Heart right ventricle (tissue), 16 donors: ENCODE measurements around the gene ALAD. TPM values are rescaled to one million over a fixed set of nuclear protein-coding genes. Genes with fewer than 3 reads are reported as not detected.
"Not testable (repeated sequence)": the region's sequence is repeated elsewhere in the genome, so short reads cannot be mapped to it uniquely, and the experiment has no call there.

ENCODE experiments used
- ATAC-seq, 8 donors: fragments of 200-7000 bp; cut with Tn5 transposase; one replicate each; pipeline ENCODE4 v1.9.1; 2020; ENCODE audit warnings: mild to moderate bottlenecking in 8 of 8, moderate library complexity in 8 of 8, moderate number of reproducible peaks in 1 of 8
- DNase-seq, 2 donors: peaks; one replicate each; pipeline ENCODE4 v3.0.0-alpha.2; 2020
- H3K27ac ChIP-seq, 10 donors: fragments of 200-600 bp; sonication (generic) in 2 of 10; one replicate each; pipeline versions ENCODE4 v1.5.0 to v1.8.0; 2020 to 2022; ENCODE audit warnings: mild to moderate bottlenecking in 3 of 10
- H3K27me3 ChIP-seq, 7 donors: fragments of 200-600 bp; one replicate each; pipeline ENCODE4 v1.8.0; 2021 to 2022; ENCODE audit warnings: mild to moderate bottlenecking in 2 of 7
- H3K36me3 ChIP-seq, 9 donors: fragments of 200-600 bp; sonication (generic) in 1 of 9; one replicate each; pipeline versions ENCODE4 v1.5.0 to v1.8.0; 2020 to 2022; ENCODE audit warnings: mild to moderate bottlenecking in 2 of 9
- H3K4me1 ChIP-seq, 9 donors: fragments of 200-600 bp; sonication (generic) in 1 of 9; one replicate each; pipeline versions ENCODE4 v1.5.0 to v1.8.0; 2020 to 2022; ENCODE audit warnings: mild to moderate bottlenecking in 4 of 9
- H3K4me3 ChIP-seq, 10 donors: fragments of 200-600 bp; sonication (generic) in 2 of 10; one replicate each; pipeline versions ENCODE4 v1.5.0 to v1.8.0; 2020 to 2022; ENCODE audit warnings: mild to moderate bottlenecking in 7 of 10, moderate library complexity in 2 of 10
- H3K9me3 ChIP-seq, 11 donors: fragments of 200-600 bp in 10 of 11; sonication (generic) in 2 of 11; one replicate each; pipeline versions ENCODE4 v1.5.0 to v1.8.0; 2013 to 2022; ENCODE audit warnings: mild to moderate bottlenecking in 2 of 11, control low read depth in 1 of 11, moderate library complexity in 1 of 11
- CTCF ChIP-seq, 9 donors: fragments of 200-600 bp; sonication (generic) in 2 of 9; IDR thresholded peaks; one replicate each; pipeline versions ENCODE4 v1.5.0 to v1.8.0; 2021 to 2022; ENCODE audit warnings: antibody characterized with exemption in 9 of 9, mild to moderate bottlenecking in 5 of 9, moderate library complexity in 1 of 9
- WGBS, 2 donors: extraction: QIAGEN DNeasy Blood & Tissue Kit; methylation state at CpG; one replicate each; pipeline ENCODE4 v1.1.7; 2013; ENCODE audit warnings: inconsistent platforms in 1 of 2; 5-methylcytosine and 5-hydroxymethylcytosine counted together
- intact Hi-C, 10 donors: fragments of 100-400 bp; cut with DNase I; formaldehyde crosslinking; loops; one replicate each; pipeline versions ENCODE4 v1.11.1 to v1.14.2; 2022
- polyA plus RNA-seq, 2 donors: library from polyadenylated mRNA; stranded (reverse); fragments of 200-250 nt; gene quantifications; one replicate each; pipeline ENCODE4 v1.2.3, GENCODE V29; 2013
- total RNA-seq, 10 donors: library from RNA; stranded (reverse); fragmentation: NEBNext Ultra II Directional in 3 of 10; extraction: Animal tissue kit (Norgen Biotek cat#: 25700) in 3 of 10; gene quantifications; one replicate each; pipeline versions ENCODE4 v1.2.1 to v1.2.4, GENCODE V29; 2021 to 2023
- donor health status: Arrhythmogenic right ventricular cardiomyopathy.
- donor health status: ischemic (EF 13 %, LVEDD 7.1; RV severe dilation, severe dysfunction).
- donor health status: healthy with polysubstance abuse.
- donor health status: DM: no; HTN: yes; CAD: no.
- donor health status: DM: no; HTN: no; CAD: no.
- donor health status: ischemic (EF 25% LVEDD 6.9; RV normal size, moderate dysfunction).
- donor health status: ischemic (EF 25% LVEDD 5.7; RV mildly dilated, moderate dysfunction).
- donor health status: healthy.
- donor health status: DM: yes; HTN: yes; CAD: no.
- donor health status: Ischemic cardiomyopathy.
- donor health status: ischemic (EF 35%, LVEDD 5.7; RV mildly dilated, moderate dysfunction).
- donor health status: nonischemic (EF 11% LVEDD 7.7; RV severe dilation, severe dysfunction).
- donor health status: DM: yes; HTN: yes; CAD: no.
- donor health status: PGD.
- donor health status: ischemic (EF 29% LVEDD 5.4; RV normal size, mild dysfunction).
- donor health status: nonischemic (EF 23%, LVEDD 6.1; RV moderate dilation, normal function).

Gene ALAD
- total and polyA plus RNA-seq, 12 donors, result 48.4 to 239 (median 93.2) TPM

- intact Hi-C loops, result loop anchor here in 7 of 10 donors (2.0 to 5.0 kb wide), 7 partner anchors 58 to 214 kb away; no protein-coding TSS in a partner anchor
- no peak for ATAC-seq
- Histone ChIP-seq H3K4me1 (peaks cover 0 to 14% (median 7%) of the 10 kb centered on the region in 9 donors), H3K36me3 (no peaks in the 10 kb centered on the region), H3K9me3 (peaks cover 0 to 2% (median 0%) of the 10 kb centered on the region in 11 donors), H3K27ac (no peak overlapping the region), H3K4me3 (no peak overlapping the region), H3K27me3 (no peaks in the 10 kb centered on the region)
- WGBS, 2 donors, result 88 to 90% methylated on average over 2 of the region's 2 CpGs
- TF ChIP-seq CTCF (IDR thresholded peaks at IDR 0.05), result no peak
- DNase-seq, result no peak
Measured at GRCh38 chr9:113444736-113445135, 43.7 kb upstream of the ALAD start.

- DNase-seq, H3K36me3 ChIP-seq, H3K9me3 ChIP-seq, H3K27me3 ChIP-seq, intact Hi-C loops, H3K4me1 ChIP-seq, H3K27ac ChIP-seq, H3K4me3 ChIP-seq, ATAC-seq: not testable (repeated sequence)
- 87 to 91% methylated on average over 1 of the region's 1 CpG for WGBS, 2 donors
Measured at GRCh38 chr9:113437716-113438115, 36.6 kb upstream of the ALAD start.

DNA sequence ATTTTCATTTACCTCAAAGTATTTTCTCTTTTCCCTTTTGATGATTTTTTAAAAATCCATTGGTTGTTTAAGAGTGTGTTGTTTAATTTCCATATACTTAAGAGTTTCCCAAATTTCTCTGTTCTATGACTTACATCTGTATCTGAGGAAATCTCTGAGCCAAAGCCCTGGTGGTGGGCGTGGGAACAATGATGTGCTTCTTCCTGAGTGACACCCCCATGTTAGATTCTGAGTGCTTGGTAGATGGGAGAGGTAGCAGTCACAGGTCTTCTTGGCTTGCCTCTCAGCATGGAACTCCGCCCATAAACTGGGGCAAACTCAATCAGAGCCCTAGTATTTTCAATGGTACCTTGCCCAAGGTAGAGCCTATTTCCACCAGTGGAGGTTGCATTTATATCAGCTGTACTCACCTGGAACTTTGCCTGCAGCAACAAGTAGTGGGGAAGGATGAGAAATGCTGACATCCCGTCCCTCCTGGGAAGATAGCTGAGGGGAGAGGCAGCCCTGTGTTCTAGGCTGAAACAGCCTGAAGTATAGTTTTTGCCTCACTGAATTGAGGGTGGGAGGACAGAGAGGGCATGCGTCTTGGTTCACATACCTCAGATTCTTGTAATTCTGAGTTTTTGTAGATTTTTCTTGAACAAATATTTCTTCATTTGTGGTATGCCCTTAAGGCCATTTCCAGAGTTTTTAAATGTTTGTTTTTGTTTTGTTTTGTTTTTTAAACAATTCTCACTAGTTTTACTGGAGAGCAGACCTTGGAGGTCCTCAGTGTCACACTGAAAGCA is 35.8 kb upstream of the ALAD start:
- no peaks in the 10 kb centered on the region for H3K4me1 ChIP-seq
- no peaks in the 10 kb centered on the region for H3K36me3 ChIP-seq
- peaks cover 0 to 2% (median 0%) of the 10 kb centered on the region in 11 donors for H3K9me3 ChIP-seq
- no peak overlapping the region for H3K4me3 ChIP-seq
- WGBS, 2 donors, result 72 to 77% methylated on average over 4 of the region's 4 CpGs
- intact Hi-C loops, result no loop called here
- no peak for TF ChIP-seq CTCF (IDR thresholded peaks at IDR 0.05)
- no peak for DNase-seq
- no peak overlapping the region for H3K27ac ChIP-seq
- no peak for ATAC-seq
- H3K27me3 ChIP-seq, result no peaks in the 10 kb centered on the region

GRCh38 chr9:113431191-113431590 is 30.1 kb upstream of the ALAD start:
- no peaks in the 10 kb centered on the region for H3K27me3 ChIP-seq
- no peaks in the 10 kb centered on the region for H3K9me3 ChIP-seq
- no peak for TF ChIP-seq CTCF (IDR thresholded peaks at IDR 0.05)
- H3K36me3 ChIP-seq, result no peaks in the 10 kb centered on the region
- no peak for DNase-seq
- no peak overlapping the region for H3K4me3 ChIP-seq
- intact Hi-C loops, result loop anchor here in 1 of 10 donors (5.0 kb wide), 1 partner anchor 236 kb away; no protein-coding TSS in a partner anchor
- H3K27ac ChIP-seq, result no peak overlapping the region
- no peaks in the 10 kb centered on the region for H3K4me1 ChIP-seq
- no peak for ATAC-seq

DNA sequence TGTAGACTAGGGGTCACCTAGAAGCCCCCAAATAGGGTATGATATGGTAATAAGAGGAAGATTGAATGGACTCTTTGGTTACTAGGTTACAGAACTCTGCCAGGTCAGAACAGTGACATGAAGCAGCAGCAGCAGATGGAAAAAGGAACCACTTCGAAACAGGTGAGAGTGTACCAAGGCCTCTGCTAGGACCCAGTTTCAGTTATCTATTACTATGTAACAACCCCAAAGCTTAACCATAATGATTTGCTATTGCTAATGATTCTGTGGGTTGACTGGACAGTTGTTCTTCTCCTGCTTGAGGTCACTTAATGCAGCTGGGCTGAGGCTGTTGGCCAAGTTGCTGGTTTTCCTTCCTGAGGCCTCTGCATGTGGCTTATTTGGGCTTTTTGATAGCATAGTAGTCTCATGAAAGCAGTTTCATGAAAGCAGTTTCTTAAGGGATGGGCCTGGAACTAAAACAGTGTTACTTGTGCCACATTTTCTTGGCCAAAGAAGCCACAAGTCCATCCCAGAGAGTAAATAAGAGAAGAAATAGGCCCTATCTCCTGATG is 27.1 kb upstream of the ALAD start:
- 73 to 86% methylated on average over 1 of the region's 1 CpG for WGBS, 2 donors
- intact Hi-C loops, result no loop called here
- no peak for TF ChIP-seq CTCF (IDR thresholded peaks at IDR 0.05)
- Histone ChIP-seq H3K4me1 (no peaks in the 10 kb centered on the region), H3K27me3 (no peaks in the 10 kb centered on the region), H3K9me3 (no peaks in the 10 kb centered on the region), H3K36me3 (no peaks in the 10 kb centered on the region), H3K4me3 (no peak overlapping the region), H3K27ac (peak overlapping the region in 1 of 10 donors; percentile 47)
- DNase-seq (no peak), ATAC-seq (peak in 1 of 8 donors; percentile 37)
